ENCODE results near the gene EXOC8. TPM values are rescaled to one million over a fixed set of nuclear protein-coding genes. Genes with fewer than 3 reads are reported as not detected.
A peak's percentile ranks its signal among the peaks of the same experiment; 100 is the strongest.

The EXOC8 gene
- total and polyA plus RNA-seq, 2 of the 13 experiments (the other 11 are each of a cell fraction or from before 2014, with no cell fraction given) = 2.1 to 7.9 TPM

DNA sequence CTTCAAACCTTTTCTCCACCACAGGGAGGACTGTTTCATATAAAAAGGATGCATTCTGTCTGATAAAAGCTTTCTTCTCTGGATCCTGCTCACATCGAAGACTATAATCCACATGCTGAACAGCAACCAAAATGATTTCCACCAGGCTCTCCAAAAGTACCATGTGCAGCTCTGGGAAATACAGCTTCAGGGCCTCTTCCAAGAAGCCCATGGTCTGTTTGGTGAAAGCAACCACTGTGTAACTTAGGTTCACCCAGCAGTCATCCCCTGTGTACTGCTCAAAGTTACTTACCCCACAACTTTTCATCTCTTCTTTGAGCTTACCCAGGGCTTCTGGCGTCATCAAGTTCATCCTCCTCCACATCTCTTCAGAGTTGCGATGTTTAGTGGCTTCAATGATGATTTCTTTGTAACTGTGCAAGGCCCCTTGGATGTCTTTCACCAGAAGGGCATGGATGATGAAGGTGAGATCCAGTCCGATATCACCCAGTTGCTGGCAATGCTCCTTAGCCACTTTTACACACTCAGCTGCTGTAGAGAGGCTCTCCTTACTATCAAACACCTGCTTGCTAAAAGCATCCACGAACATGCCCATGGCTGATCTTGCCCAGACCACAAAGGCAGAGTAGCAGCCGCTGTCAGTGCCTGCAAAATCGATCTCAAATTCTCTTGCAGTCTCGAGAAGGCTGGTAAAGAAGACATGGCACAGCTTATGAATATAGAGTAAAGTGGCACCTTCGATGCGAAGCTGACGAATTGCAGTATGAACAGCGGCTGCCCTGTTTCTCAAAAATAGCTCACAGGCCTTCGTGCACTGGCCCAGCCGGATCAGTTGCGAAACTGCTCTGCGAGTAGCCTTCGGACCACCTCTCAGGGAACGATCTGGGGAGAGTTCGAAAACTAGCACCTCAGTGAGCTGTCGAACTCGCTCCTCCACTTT, 1.7 kb downstream of the EXOC8 start (continued):
- TF ChIP-seq, protein P1, sequence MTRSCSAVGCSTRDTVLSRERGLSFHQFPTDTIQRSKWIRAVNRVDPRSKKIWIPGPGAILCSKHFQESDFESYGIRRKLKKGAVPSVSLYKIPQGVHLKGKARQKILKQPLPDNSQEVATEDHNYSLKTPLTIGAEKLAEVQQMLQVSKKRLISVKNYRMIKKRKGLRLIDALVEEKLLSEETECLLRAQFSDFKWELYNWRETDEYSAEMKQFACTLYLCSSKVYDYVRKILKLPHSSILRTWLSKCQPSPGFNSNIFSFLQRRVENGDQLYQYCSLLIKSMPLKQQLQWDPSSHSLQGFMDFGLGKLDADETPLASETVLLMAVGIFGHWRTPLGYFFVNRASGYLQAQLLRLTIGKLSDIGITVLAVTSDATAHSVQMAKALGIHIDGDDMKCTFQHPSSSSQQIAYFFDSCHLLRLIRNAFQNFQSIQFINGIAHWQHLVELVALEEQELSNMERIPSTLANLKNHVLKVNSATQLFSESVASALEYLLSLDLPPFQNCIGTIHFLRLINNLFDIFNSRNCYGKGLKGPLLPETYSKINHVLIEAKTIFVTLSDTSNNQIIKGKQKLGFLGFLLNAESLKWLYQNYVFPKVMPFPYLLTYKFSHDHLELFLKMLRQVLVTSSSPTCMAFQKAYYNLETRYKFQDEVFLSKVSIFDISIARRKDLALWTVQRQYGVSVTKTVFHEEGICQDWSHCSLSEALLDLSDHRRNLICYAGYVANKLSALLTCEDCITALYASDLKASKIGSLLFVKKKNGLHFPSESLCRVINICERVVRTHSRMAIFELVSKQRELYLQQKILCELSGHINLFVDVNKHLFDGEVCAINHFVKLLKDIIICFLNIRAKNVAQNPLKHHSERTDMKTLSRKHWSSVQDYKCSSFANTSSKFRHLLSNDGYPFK (CRISPR knock-in tag; IDR thresholded peaks at IDR 0.05; ENCODE audit: borderline replicate concordance) = no peak
- no peak for TF ChIP-seq TARDBP (CRISPR knock-in tag; IDR thresholded peaks at IDR 0.05)
- TF ChIP-seq, protein P2, sequence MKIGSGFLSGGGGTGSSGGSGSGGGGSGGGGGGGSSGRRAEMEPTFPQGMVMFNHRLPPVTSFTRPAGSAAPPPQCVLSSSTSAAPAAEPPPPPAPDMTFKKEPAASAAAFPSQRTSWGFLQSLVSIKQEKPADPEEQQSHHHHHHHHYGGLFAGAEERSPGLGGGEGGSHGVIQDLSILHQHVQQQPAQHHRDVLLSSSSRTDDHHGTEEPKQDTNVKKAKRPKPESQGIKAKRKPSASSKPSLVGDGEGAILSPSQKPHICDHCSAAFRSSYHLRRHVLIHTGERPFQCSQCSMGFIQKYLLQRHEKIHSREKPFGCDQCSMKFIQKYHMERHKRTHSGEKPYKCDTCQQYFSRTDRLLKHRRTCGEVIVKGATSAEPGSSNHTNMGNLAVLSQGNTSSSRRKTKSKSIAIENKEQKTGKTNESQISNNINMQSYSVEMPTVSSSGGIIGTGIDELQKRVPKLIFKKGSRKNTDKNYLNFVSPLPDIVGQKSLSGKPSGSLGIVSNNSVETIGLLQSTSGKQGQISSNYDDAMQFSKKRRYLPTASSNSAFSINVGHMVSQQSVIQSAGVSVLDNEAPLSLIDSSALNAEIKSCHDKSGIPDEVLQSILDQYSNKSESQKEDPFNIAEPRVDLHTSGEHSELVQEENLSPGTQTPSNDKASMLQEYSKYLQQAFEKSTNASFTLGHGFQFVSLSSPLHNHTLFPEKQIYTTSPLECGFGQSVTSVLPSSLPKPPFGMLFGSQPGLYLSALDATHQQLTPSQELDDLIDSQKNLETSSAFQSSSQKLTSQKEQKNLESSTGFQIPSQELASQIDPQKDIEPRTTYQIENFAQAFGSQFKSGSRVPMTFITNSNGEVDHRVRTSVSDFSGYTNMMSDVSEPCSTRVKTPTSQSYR (CRISPR knock-in tag; IDR thresholded peaks at IDR 0.05; ENCODE audit: borderline replicate concordance) = no peak

DNA sequence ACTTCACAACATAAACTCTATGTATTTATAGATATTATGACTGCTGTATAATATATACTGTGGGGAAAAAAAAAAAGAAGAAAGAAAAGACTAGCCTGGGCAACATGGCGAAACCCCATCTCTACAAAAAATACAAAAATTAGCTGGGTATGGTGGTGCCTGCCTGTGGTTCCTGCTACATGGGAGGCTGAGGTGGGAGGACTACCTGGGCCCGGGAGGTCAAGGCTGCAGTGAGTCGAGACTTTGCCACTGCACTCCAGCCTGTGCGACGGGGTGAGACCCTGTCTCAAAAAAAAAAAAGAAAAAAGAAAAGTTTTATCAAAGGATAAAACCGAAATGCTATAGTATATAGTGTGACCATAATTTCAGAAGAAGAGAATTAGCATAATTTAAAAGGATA, 2.7 kb downstream of the EXOC8 start:
- H3K4me1 ChIP-seq (ENCODE audit: insufficient read depth, low read length) = peaks cover 33% of the 10 kb centered on the region
- H2AFZ ChIP-seq (ENCODE audit: low read length) = no peak overlapping the region
- intact Hi-C loops (cut with micrococcal nuclease; ENCODE audit: unreplicated experiment) = loop anchor here (5.0 kb wide), 1 partner anchor 93 kb away; the partner anchor contains the start of gene GNPAT
- peaks cover 10% of the 10 kb centered on the region; the same call in 1 of the 2 replicates for H4K20me1 ChIP-seq (ENCODE audit: insufficient read depth, low read length)
- CTCF ChIA-PET (ENCODE audit: low intra/inter-chr PET ratio, low total read pairs) = no interaction called here
- H3K4me3 ChIP-seq (replicated peaks in 1 of 3; ENCODE audit: insufficient read depth in 1 of 3, low read depth in 2 of 3, low read length in 3 of 3) = peak overlapping the region; percentile 37 to 93 (median 62)
- in situ Hi-C loops (cut with HindIII; ENCODE audit: extremely low pct_ligation_motif_present, low pct_unique_long_range_greater_than_20kb) = no loop called here
- H3K9ac ChIP-seq (ENCODE audit: insufficient read depth, low read depth, low read length) = peak overlapping the region; percentile 44; the same call in 1 of the 2 replicates
- H3K9me3 ChIP-seq (ENCODE audit: low read length) = no peaks in the 10 kb centered on the region
- no TSS peak for BruUV-seq (replicated peaks)
- H3K79me2 ChIP-seq (ENCODE audit: insufficient read depth, low read length) = peaks cover 68% of the 10 kb centered on the region
- no peak for ATAC-seq
- no peak overlapping the region for H3K27ac ChIP-seq (ENCODE audit: extremely low read length, insufficient read depth, low read length)
- H3K36me3 ChIP-seq (replicated peaks in 1 of 2; ENCODE audit: control insufficient read depth in 1 of 2, insufficient read depth in 2 of 2, low read length in 2 of 2) = no peaks in the 10 kb centered on the region
- WGBS (ENCODE audit: low lambda C conversion rate) = 38% methylated on average over 6 of the region's 6 CpGs
- H3K27me3 ChIP-seq (ENCODE audit: control insufficient read depth in 1 of 2, insufficient read depth in 2 of 2, low read length in 2 of 2) = no peaks in the 10 kb centered on the region; a peak in 1 of 5 replicates
- TF ChIP-seq ATAD3A (CRISPR knock-in tag; IDR thresholded peaks at IDR 0.05) (no peak), ZNF460 (CRISPR knock-in tag; IDR thresholded peaks at IDR 0.05; ENCODE audit: borderline replicate concordance) (peak; percentile 43), ZNF263 (CRISPR knock-in tag; IDR thresholded peaks at IDR 0.05) (peak; percentile 84)
- TF ChIP-seq, protein P3, sequence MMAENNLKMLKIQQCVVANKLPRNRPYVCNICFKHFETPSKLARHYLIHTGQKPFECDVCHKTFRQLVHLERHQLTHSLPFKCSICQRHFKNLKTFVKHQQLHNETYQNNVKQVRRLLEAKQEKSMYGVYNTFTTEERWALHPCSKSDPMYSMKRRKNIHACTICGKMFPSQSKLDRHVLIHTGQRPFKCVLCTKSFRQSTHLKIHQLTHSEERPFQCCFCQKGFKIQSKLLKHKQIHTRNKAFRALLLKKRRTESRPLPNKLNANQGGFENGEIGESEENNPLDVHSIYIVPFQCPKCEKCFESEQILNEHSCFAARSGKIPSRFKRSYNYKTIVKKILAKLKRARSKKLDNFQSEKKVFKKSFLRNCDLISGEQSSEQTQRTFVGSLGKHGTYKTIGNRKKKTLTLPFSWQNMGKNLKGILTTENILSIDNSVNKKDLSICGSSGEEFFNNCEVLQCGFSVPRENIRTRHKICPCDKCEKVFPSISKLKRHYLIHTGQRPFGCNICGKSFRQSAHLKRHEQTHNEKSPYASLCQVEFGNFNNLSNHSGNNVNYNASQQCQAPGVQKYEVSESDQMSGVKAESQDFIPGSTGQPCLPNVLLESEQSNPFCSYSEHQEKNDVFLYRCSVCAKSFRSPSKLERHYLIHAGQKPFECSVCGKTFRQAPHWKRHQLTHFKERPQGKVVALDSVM (CRISPR knock-in tag; IDR thresholded peaks at IDR 0.05) = peak; percentile 83
- POLR2A ChIA-PET = no interaction called here
- FAIRE-seq = no peak
- H3K4me2 ChIP-seq (ENCODE audit: low read depth, low read length) = peak overlapping the region; percentile 97
- DNase-seq (ENCODE audit: low spot score) = no peak

All from HepG2 (cell line).